Testis (tissue), 2 donors: ENCODE data around the gene KLHL29.

ENCODE experiments used
- POLR2A ChIP-seq: fragments of 450-650 bp; IDR thresholded peaks from one replicate; pipeline ENCODE4 v1.6.1; 2017; ENCODE audit warnings: antibody characterized with exemption, mild to moderate bottlenecking, moderate library complexity
- TF ChIP-seq, protein P1 (sequence below), 3 experiments: fragments of 450-650 bp in 2 of 3; fragments of 200-600 bp in 1 of 3; sonication (generic) in 1 of 3; IDR thresholded peaks; one replicate each; pipeline ENCODE4 v1.5.1; 2016 to 2019; ENCODE audit warnings: antibody characterized with exemption in 3 of 3, mild to moderate bottlenecking in 2 of 3, moderate library complexity in 1 of 3

- TF ChIP-seq, protein P1, sequence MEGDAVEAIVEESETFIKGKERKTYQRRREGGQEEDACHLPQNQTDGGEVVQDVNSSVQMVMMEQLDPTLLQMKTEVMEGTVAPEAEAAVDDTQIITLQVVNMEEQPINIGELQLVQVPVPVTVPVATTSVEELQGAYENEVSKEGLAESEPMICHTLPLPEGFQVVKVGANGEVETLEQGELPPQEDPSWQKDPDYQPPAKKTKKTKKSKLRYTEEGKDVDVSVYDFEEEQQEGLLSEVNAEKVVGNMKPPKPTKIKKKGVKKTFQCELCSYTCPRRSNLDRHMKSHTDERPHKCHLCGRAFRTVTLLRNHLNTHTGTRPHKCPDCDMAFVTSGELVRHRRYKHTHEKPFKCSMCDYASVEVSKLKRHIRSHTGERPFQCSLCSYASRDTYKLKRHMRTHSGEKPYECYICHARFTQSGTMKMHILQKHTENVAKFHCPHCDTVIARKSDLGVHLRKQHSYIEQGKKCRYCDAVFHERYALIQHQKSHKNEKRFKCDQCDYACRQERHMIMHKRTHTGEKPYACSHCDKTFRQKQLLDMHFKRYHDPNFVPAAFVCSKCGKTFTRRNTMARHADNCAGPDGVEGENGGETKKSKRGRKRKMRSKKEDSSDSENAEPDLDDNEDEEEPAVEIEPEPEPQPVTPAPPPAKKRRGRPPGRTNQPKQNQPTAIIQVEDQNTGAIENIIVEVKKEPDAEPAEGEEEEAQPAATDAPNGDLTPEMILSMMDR (IDR thresholded peaks at IDR 0.05), result no peak
- TF ChIP-seq POLR2A, result no peak
Observed at GRCh38 chr2:23684395-23685176, 299.6 kb downstream of the KLHL29 start.
